IPS DF 6.9 (cell line): ENCODE results near the gene TACR2.
"Not testable (repeated sequence)": the region's sequence is repeated elsewhere in the genome, so short reads cannot be mapped to it uniquely, and the experiment has no call there.

Source experiments
- DNase-seq: peaks from one replicate; pipeline ENCODE4 v3.0.0-alpha.2; 2013; ENCODE audit warnings: low read depth, low spot score
- H3K27ac ChIP-seq: one replicate; pipeline ENCODE4 v1.5.1; 2013; ENCODE audit warnings: low read length, control low read depth
- H3K27me3 ChIP-seq: 2 replicates; pipeline ENCODE4 v1.6.1; 2013; ENCODE audit warnings: mild to moderate bottlenecking, low read length; ENCODE audit not compliant: control insufficient read depth, insufficient read depth
- H3K36me3 ChIP-seq: 2 replicates; pipeline ENCODE4 v1.6.1; 2013; ENCODE audit warnings: low read length; ENCODE audit not compliant: control insufficient read depth, insufficient read depth
- H3K4me1 ChIP-seq: 2 replicates; pipeline ENCODE4 v1.6.1; 2013; ENCODE audit warnings: low read length; ENCODE audit not compliant: control insufficient read depth, insufficient read depth
- H3K4me3 ChIP-seq: 2 replicates; pipeline ENCODE4 v1.5.1; 2013; ENCODE audit warnings: mild to moderate bottlenecking, low read length
- H3K9me3 ChIP-seq: 2 replicates; pipeline ENCODE4 v1.6.1; 2013; ENCODE audit warnings: low read length, inconsistent platforms; ENCODE audit not compliant: control insufficient read depth, insufficient read depth
- WGBS: extraction: QIAGEN DNeasy Blood & Tissue Kit; methylation state at CpG from one replicate; pipeline ENCODE4 v1.1.7; 2013; ENCODE audit warnings: mixed read lengths, missing lambda C conversion rate; ENCODE audit not compliant: insufficient read length, insufficient coverage; 5-methylcytosine and 5-hydroxymethylcytosine counted together

Gene TACR2

GRCh38 chr10:69450395-69450794 is 33.7 kb upstream of the TACR2 start:
- H3K27me3 ChIP-seq = peaks cover 12% of the 10 kb centered on the region
- not testable (repeated sequence) for H3K27ac ChIP-seq, H3K9me3 ChIP-seq, H3K4me3 ChIP-seq, H3K4me1 ChIP-seq, H3K36me3 ChIP-seq, DNase-seq
- WGBS = no CpG with 5 or more reads among the region's 16 CpGs

GRCh38 chr10:69449841-69450240 is 33.1 kb upstream of the TACR2 start:
- peaks cover 6% of the 10 kb centered on the region for H3K4me1 ChIP-seq
- H3K36me3 ChIP-seq = no peaks in the 10 kb centered on the region
- peak; percentile 54 for DNase-seq

DNA sequence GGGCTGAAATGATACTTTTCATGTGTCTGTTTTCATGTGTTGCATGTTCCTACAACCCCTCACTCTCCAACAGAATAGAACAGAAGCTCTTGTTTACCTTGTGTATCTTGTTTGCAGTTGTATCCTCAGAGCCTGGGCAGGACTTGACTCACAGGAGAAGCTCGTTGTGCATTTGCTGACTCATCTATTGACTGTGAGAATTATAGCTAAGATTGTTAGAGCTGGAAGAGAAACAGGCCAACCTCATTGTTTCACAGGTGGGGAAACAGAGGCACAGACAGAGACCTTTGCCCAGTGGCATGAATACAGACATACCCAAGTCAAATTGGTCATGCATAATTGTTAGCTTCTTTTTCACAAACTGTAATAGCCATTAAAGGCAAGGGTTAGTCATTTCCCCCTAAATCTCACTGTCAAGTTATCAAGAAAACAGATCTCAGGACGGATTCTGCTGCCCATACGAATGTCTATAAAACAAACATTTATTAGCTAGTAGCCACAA is 30.0 kb upstream of the TACR2 start:
- no CpG with 5 or more reads among the region's 3 CpGs for WGBS
- Histone ChIP-seq H3K9me3 (no peaks in the 10 kb centered on the region), H3K36me3 (no peaks in the 10 kb centered on the region), H3K27me3 (peaks cover 3% of the 10 kb centered on the region; the same call in 1 of the 2 replicates), H3K4me3 (no peak overlapping the region), H3K27ac (no peak overlapping the region), H3K4me1 (peaks cover 3% of the 10 kb centered on the region; the same call in 1 of the 2 replicates)
- DNase-seq = no peak

More at GRCh38 chr10:69449841-69450240, 33.1 kb upstream of the TACR2 start:
- H3K27ac ChIP-seq = no peak overlapping the region
- WGBS = no CpG with 5 or more reads among the region's 1 CpG
- no peak overlapping the region for H3K4me3 ChIP-seq
- H3K9me3 ChIP-seq = no peaks in the 10 kb centered on the region
- H3K27me3 ChIP-seq = peaks cover 12% of the 10 kb centered on the region

GRCh38 chr10:69446229-69446628 is 29.5 kb upstream of the TACR2 start:
- Histone ChIP-seq H3K4me1 (peaks cover 3% of the 10 kb centered on the region; the same call in 1 of the 2 replicates), H3K27ac (no peak overlapping the region), H3K9me3 (no peaks in the 10 kb centered on the region), H3K27me3 (peaks cover 3% of the 10 kb centered on the region; the same call in 1 of the 2 replicates), H3K36me3 (no peaks in the 10 kb centered on the region), H3K4me3 (no peak overlapping the region)
- no peak for DNase-seq

DNA sequence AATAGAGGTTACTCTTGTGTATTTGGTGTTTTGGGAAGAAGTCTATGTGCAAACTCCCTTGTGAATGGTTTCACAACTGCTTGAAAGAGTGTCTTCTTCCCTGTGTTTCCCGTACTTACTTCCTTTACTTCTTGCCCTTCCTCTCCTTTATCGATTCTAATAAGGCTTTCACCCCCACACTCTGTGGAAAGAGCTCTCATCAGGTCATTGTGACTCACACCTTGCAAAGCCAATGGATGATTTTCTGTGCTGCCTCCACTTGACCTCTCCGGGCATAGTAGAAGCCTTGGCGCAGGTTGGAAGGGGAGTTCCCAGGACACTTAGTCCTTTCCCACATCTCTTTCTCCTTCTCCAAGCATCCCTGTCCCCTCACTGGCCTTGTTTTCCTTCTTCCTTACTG is 28.3 kb upstream of the TACR2 start:
- Histone ChIP-seq H3K36me3 (no peaks in the 10 kb centered on the region), H3K4me1 (no peaks in the 10 kb centered on the region), H3K9me3 (no peaks in the 10 kb centered on the region), H3K27me3 (peaks cover 3% of the 10 kb centered on the region; the same call in 1 of the 2 replicates), H3K27ac (no peak overlapping the region), H3K4me3 (no peak overlapping the region)
- WGBS = no CpG with 5 or more reads among the region's 4 CpGs
- no peak for DNase-seq

- no peak overlapping the region for H3K4me3 ChIP-seq
- H3K9me3 ChIP-seq = no peaks in the 10 kb centered on the region
- H3K36me3 ChIP-seq = no peaks in the 10 kb centered on the region
- H3K27me3 ChIP-seq = peaks cover under 1% of the 10 kb centered on the region; the same call in 1 of the 2 replicates
- no peak overlapping the region for H3K27ac ChIP-seq
- no peak for DNase-seq
- no peaks in the 10 kb centered on the region for H3K4me1 ChIP-seq
- no CpG with 5 or more reads among the region's 1 CpG for WGBS
Observed at GRCh38 chr10:69443354-69443753, 26.6 kb upstream of the TACR2 start.

- H3K36me3 ChIP-seq = no peaks in the 10 kb centered on the region
- no peak overlapping the region for H3K4me3 ChIP-seq
- no peaks in the 10 kb centered on the region for H3K27me3 ChIP-seq
- H3K9me3 ChIP-seq = no peaks in the 10 kb centered on the region
- no peak for DNase-seq
- H3K27ac ChIP-seq = no peak overlapping the region
- no peaks in the 10 kb centered on the region for H3K4me1 ChIP-seq
- no CpG with 5 or more reads among the region's 5 CpGs for WGBS
Observed at GRCh38 chr10:69439813-69440506, 23.2 kb upstream of the TACR2 start.

GRCh38 chr10:69439350-69439739 is 22.6 kb upstream of the TACR2 start:
- H3K4me1 ChIP-seq = no peaks in the 10 kb centered on the region
- no peak overlapping the region for H3K27ac ChIP-seq
- H3K4me3 ChIP-seq = no peak overlapping the region
- no peaks in the 10 kb centered on the region for H3K27me3 ChIP-seq
- no peak for DNase-seq
- no peaks in the 10 kb centered on the region for H3K36me3 ChIP-seq
- WGBS = no CpG with 5 or more reads among the region's 5 CpGs
- no peaks in the 10 kb centered on the region for H3K9me3 ChIP-seq

DNA sequence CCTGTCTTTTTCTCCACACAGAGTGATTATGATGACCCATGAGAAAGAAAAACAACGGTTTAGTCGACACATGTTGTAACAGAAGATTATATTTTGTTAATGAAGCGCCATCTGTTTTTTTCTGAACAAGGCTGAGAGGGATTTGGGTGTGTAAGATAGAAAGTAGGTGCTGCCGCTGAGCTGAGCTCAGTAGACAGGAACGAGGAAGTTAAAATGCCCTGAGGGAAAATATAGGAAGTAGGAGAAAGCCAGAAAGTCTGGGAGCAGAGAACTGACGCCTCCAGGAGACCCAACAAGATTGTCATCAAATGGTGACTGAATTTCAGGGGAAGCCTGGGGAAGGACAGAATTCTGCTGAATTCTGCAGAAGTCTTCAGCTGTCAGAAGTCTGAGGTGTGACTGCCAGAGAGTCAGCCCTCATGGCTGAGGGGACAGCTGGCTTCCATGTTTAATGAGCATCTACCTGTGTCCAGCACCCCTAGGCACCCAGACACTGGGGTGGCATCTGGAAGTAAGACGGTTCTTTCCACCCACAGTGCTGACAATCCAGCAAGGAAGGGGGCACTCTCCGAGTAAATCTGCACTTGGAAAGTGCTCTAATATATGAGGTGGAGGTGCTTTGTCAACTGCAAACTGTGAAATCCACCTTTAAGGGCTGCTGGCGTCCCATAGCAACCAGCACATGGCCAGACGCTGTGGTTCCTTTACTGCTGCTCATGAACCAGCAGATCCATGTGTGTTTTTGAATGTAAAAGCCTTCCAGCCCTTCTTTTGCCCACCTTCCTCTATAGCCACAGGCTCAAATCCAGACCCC is 22.0 kb upstream of the TACR2 start:
- no peak for DNase-seq
- Histone ChIP-seq H3K4me1 (no peaks in the 10 kb centered on the region), H3K9me3 (no peaks in the 10 kb centered on the region), H3K27me3 (no peaks in the 10 kb centered on the region), H3K4me3 (no peak overlapping the region), H3K27ac (no peak overlapping the region), H3K36me3 (no peaks in the 10 kb centered on the region)
- WGBS = no CpG with 5 or more reads among the region's 10 CpGs

GRCh38 chr10:69437321-69438259 is 20.9 kb upstream of the TACR2 start:
- no peak for DNase-seq
- Histone ChIP-seq H3K9me3 (no peaks in the 10 kb centered on the region), H3K36me3 (no peaks in the 10 kb centered on the region), H3K27ac (no peak overlapping the region), H3K27me3 (no peaks in the 10 kb centered on the region), H3K4me1 (no peaks in the 10 kb centered on the region), H3K4me3 (no peak overlapping the region)
- no CpG with 5 or more reads among the region's 13 CpGs for WGBS
